Measurements from ENCODE around the gene ANKRD45.

- no peak for TF ChIP-seq POLR2A (IDR thresholded peaks at IDR 0.05)
- no peak for TF ChIP-seq CTCF (IDR thresholded peaks at IDR 0.05)
These were observed 8.4 kb downstream of the ANKRD45 start for GRCh38 chr1:173661271-173661670.
